ENCODE measurements around the gene LRRC8B.

DNA sequence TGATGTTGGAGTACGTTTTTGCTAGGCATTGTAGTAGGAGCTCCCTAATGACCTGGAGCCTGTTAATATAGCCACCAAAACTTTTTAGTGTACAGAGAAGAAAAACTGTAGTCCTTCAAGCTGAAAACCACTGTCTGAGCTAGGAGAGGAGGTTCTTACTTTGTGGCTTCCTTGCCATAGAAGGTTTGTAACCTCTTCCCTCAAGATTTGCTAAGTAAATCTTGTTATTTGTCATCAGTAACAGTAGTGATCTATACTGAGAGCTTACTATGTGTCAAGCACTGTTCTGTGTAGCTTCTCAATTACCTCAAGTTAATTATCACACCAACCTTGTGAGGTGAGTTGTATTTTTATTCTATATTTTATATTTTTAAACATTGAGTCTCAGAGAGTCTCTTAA lies 87.1 kb downstream of the LRRC8B start:
- TF ChIP-seq, protein P1, sequence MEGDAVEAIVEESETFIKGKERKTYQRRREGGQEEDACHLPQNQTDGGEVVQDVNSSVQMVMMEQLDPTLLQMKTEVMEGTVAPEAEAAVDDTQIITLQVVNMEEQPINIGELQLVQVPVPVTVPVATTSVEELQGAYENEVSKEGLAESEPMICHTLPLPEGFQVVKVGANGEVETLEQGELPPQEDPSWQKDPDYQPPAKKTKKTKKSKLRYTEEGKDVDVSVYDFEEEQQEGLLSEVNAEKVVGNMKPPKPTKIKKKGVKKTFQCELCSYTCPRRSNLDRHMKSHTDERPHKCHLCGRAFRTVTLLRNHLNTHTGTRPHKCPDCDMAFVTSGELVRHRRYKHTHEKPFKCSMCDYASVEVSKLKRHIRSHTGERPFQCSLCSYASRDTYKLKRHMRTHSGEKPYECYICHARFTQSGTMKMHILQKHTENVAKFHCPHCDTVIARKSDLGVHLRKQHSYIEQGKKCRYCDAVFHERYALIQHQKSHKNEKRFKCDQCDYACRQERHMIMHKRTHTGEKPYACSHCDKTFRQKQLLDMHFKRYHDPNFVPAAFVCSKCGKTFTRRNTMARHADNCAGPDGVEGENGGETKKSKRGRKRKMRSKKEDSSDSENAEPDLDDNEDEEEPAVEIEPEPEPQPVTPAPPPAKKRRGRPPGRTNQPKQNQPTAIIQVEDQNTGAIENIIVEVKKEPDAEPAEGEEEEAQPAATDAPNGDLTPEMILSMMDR (IDR thresholded peaks at IDR 0.05), result no peak
- no peak for TF ChIP-seq GATA2 (CRISPR knock-in tag; IDR thresholded peaks at IDR 0.05)
- no peak for TF ChIP-seq SIN3A (IDR thresholded peaks at IDR 0.05; ENCODE audit: borderline replicate concordance, low read depth, low read length)
- no peak for TF ChIP-seq EZH2phosphoT487 (IDR thresholded peaks at IDR 0.05; ENCODE audit: borderline replicate concordance, low read depth)
- TF ChIP-seq FOXJ3 (CRISPR knock-in tag; IDR thresholded peaks at IDR 0.05), result no peak
- TF ChIP-seq RFX5 (IDR thresholded peaks at IDR 0.05; ENCODE audit: low read length), result no peak
- TF ChIP-seq YY1 (IDR thresholded peaks at IDR 0.05; ENCODE audit: low read depth), result no peak
- TF ChIP-seq, protein P2, sequence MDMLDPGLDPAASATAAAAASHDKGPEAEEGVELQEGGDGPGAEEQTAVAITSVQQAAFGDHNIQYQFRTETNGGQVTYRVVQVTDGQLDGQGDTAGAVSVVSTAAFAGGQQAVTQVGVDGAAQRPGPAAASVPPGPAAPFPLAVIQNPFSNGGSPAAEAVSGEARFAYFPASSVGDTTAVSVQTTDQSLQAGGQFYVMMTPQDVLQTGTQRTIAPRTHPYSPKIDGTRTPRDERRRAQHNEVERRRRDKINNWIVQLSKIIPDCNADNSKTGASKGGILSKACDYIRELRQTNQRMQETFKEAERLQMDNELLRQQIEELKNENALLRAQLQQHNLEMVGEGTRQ (IDR thresholded peaks at IDR 0.05; ENCODE audit: borderline replicate concordance, low read depth, low read length), result no peak
